ENCODE results near the gene HEATR5A.

HEATR5A gene

DNA sequence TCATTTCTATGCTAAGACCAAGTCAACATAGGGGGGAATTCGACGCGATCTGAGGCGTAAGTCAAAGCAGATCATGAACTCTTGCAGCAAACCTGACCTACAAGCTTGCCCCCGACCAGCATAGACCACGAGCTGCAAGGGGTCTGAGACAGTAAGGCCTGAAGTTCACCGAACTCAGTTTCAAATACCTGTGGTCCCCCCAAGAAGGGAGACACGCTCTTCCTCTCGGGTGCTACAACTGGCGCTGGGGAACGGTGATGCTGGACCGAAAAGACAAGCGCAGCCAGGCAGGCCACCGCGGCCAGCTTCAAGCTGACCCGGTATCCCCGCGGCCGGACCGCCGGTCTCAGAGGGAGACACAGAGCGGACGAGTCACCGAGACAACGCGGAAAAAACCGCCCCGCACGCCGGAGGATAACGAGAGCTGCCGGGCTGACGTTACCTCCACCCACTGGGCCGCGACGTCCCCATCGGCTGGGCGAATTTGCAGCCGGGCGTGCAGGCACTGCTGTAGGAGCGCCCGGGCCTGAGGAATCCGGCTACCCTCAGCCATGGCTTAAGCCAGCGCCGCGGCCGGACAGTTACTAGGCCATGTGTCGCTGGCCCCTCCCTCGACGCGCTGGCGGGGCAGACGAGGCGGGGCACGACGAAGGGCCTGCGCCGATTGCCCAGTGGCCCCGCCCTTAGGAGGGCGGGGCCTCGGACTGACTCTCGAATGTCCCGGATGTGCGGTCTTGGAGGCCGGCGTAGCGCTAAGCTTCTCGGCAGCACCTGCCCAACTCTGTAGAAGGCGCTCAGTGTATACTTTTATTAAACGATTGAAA, 36.7 kb upstream of the HEATR5A start, which contains the start of gene DTD2:
Gene DTD2 (minus strand): TSS at position 666 of the 824 bp plus-strand sequence. CDS start 113 bp downstream, at position 553.
- peak within 1 kb of the TSS; percentile 59 for H3K4me3 ChIP-seq (ENCODE audit: control insufficient read depth, low read depth, low read length)
- TF ChIP-seq, protein P1, sequence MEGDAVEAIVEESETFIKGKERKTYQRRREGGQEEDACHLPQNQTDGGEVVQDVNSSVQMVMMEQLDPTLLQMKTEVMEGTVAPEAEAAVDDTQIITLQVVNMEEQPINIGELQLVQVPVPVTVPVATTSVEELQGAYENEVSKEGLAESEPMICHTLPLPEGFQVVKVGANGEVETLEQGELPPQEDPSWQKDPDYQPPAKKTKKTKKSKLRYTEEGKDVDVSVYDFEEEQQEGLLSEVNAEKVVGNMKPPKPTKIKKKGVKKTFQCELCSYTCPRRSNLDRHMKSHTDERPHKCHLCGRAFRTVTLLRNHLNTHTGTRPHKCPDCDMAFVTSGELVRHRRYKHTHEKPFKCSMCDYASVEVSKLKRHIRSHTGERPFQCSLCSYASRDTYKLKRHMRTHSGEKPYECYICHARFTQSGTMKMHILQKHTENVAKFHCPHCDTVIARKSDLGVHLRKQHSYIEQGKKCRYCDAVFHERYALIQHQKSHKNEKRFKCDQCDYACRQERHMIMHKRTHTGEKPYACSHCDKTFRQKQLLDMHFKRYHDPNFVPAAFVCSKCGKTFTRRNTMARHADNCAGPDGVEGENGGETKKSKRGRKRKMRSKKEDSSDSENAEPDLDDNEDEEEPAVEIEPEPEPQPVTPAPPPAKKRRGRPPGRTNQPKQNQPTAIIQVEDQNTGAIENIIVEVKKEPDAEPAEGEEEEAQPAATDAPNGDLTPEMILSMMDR (IDR thresholded peaks at IDR 0.05; ENCODE audit: control insufficient read depth, insufficient read depth, low read depth, low read length, missing control alignments), result no peak
- peak; percentile 63 for DNase-seq (ENCODE audit: low read depth)

DNA sequence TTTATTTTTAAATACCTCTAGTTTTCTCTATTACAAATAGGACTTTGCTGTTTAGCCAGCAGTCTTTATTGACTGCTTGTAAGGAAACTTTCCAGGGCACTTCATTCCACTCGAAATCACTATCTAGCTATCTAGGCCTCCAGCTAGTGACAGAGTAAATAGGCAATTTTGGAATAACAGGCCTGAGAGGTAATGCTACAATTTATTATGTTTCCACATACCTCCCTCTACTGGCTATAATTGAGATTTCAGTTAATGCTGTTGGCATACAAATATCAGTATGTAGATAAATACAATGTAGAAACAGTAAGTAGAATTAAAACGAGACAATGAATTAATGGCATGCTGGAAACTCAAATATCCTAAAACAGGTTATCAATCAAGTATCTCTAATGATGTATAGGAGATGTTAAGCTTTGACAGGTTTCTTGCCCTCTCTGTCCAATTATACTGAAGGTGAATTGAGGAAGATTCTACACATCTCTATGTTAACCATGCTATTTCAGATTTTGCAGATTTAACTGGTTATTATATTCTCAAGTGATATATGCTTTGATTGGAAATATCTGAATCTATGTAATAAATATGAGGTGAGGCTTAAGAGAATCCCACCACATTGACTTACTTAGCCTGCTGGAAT, 29.7 kb upstream of the HEATR5A start:
- H3K4me3 ChIP-seq (ENCODE audit: control insufficient read depth, low read depth, low read length), result no peak overlapping the region
- TF ChIP-seq, protein P1 (IDR thresholded peaks at IDR 0.05; ENCODE audit: control insufficient read depth, insufficient read depth, low read depth, low read length, missing control alignments), result peak; percentile 43
- DNase-seq (ENCODE audit: low read depth), result no peak

DNA sequence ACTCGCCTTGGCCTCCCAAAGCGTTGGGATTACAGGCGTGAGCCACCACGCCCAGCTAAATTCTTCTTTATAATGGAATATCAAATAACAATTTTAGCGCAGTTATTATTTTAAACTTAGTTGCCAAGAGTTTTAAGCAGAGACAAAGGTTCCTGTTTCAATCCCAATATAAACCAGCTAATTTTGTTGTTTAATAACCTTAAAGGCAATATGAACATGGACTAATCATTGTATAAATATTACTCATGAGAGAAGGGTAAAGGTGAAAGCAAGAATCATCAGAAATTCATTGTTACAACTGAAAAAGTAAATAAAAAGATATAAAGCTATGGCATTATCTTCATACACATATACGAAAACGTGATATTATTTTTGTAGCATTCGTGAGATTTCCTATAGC, 28.8 kb upstream of the HEATR5A start:
- H3K4me3 ChIP-seq (ENCODE audit: control insufficient read depth, low read depth, low read length), result no peak overlapping the region
- no peak for DNase-seq (ENCODE audit: low read depth)
- TF ChIP-seq, protein P1 (IDR thresholded peaks at IDR 0.05; ENCODE audit: control insufficient read depth, insufficient read depth, low read depth, low read length, missing control alignments), result no peak

DNA sequence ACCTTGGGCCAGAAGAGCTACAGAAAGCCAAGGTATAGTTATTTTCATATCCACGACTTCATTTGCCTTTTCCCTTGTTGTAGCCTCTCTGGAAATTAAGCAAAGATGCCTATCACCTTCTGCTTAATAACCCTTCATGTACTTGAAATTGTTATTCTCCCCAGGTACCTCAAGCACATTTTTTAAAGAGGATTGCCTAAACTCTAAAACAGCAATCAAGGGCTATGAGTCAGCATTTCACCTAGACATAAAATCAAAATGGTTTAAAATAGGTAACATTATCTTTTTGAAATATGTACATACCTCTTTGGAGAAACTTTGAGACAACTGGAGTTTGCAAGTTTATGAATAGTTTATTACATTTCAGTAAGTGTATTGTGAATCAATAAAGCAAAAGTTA, 25.4 kb upstream of the HEATR5A start:
- TF ChIP-seq, protein P1 (IDR thresholded peaks at IDR 0.05; ENCODE audit: control insufficient read depth, insufficient read depth, low read depth, low read length, missing control alignments), result no peak
- DNase-seq (ENCODE audit: low read depth), result no peak

DNA sequence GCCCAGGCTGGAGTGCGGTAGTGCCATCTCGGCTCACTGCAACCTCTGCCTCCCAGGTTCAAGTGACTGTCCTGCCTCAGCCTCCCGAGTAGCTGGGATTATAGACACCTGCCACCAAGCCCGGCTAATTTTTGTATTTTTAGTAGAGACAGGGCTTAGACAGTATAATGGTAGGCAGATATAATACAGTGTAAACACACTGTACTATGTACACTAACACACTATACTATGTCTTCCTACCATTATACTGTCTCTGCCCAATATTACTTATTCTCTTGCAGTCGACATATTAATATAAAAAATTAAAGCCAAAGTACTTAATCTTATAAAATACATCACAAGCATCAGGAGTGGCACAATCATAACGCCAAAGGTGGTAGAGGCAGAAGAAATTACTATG, 21.9 kb upstream of the HEATR5A start:
- no peak for DNase-seq (ENCODE audit: low read depth)
- TF ChIP-seq, protein P1 (IDR thresholded peaks at IDR 0.05; ENCODE audit: control insufficient read depth, insufficient read depth, low read depth, low read length, missing control alignments), result no peak
- H3K4me3 ChIP-seq (ENCODE audit: control insufficient read depth, low read depth, low read length), result no peak overlapping the region

More for the DNA sequence above, 25.4 kb upstream of the HEATR5A start:
- no peak overlapping the region for H3K4me3 ChIP-seq (ENCODE audit: control insufficient read depth, low read depth, low read length)

DNA sequence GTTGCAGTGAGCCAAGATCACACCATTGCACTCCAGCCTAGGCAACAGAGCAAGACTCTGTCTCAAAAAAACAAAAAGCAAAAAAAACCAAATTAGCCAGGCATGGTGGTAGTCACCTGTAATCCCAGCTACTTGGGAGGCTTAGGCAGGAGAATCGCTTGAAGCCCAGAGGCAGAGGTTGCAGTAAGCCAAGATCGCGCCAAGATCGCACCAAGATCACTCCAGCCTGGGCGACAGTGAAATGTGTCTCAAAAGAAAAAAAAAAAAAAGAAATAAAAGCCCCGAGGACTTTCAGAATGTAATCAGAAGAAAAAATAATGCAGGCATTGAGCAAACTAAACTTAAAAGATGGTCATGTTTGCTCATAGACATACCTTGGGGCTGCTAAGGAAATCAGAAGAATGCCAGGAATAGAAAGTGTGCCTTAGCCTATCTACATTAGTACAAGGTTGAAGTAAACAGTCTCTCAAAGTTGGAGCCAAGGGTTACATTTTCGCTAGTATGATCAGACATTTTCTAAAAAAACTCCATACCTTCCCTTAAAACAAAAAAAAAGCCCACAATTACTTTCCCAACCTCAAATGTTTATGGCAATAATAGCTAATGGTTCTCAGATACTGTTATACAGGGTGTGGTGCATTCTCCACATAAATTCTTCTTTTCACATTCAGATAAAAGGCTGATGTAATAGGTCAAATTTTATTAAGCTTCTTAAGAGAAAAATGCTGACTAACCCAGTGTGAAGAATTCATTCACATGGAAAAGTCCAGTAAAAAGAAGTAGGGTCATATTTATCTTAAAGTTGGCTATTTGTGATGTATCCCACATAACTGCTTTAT, 21.1 kb upstream of the HEATR5A start:
- H3K4me3 ChIP-seq (ENCODE audit: control insufficient read depth, low read depth, low read length), result no peak overlapping the region
- peak; percentile 70 for DNase-seq (ENCODE audit: low read depth)
- TF ChIP-seq, protein P1 (IDR thresholded peaks at IDR 0.05; ENCODE audit: control insufficient read depth, insufficient read depth, low read depth, low read length, missing control alignments), result no peak
